Left renal pelvis (tissue), 4 donors: Measurements from ENCODE around the gene RAD52. TPM values are rescaled to one million over a fixed set of nuclear protein-coding genes. Genes with fewer than 3 reads are reported as not detected.

Source experiments
- DNase-seq, 4 donors: peaks; one replicate each; pipeline ENCODE4 v3.0.0-alpha.2; 2013; ENCODE audit warnings: low read depth in 4 of 4, low spot score in 3 of 4
- polyA plus RNA-seq, 4 donors: library from polyadenylated mRNA; unstranded; fragments of 120-200 nt; gene quantifications; one replicate each; pipeline ENCODE4 v1.2.1, GENCODE V29; 2013; ENCODE audit not compliant: insufficient read length in 4 of 4

The RAD52 gene
- polyA plus RNA-seq: 10 to 100 TPM; 19.2 to 46.3 (median 24.0) TPM

GRCh38 chr12:949453-950191, at the start of gene RAD52:
Gene RAD52 (minus strand): TSS chr12:949694. CDS start chr12:933058, 16,636 bp downstream.
- peak; percentile 97 to 98 (median 98) for DNase-seq

- DNase-seq: no peak
Observed at GRCh38 chr12:998020-998874, 48.8 kb upstream of the RAD52 start.

GRCh38 chr12:997505-997904, 48.0 kb upstream of the RAD52 start:
- no peak for DNase-seq

GRCh38 chr12:996881-997280, 47.4 kb upstream of the RAD52 start:
- DNase-seq: no peak

- DNase-seq: no peak
Observed at GRCh38 chr12:992647-993046, 43.2 kb upstream of the RAD52 start.

GRCh38 chr12:991350-992333, 42.1 kb upstream of the RAD52 start:
- peak; percentile 24 to 50 (median 42) for DNase-seq

GRCh38 chr12:990661-991349, 41.3 kb upstream of the RAD52 start, which contains the start of gene ERC1:
Gene ERC1 (plus strand): TSS chr12:991223. CDS start chr12:1027904, 36,681 bp downstream.
- DNase-seq: peak; percentile 76 to 79 (median 78)

GRCh38 chr12:989751-990660, 40.5 kb upstream of the RAD52 start:
- peak in 3 of 4 donors; percentile 10 to 42 (median 18) for DNase-seq

GRCh38 chr12:989051-989450, 39.6 kb upstream of the RAD52 start:
- DNase-seq: no peak

GRCh38 chr12:988646-989045, 39.2 kb upstream of the RAD52 start:
- no peak for DNase-seq

GRCh38 chr12:981961-982360, 32.5 kb upstream of the RAD52 start:
- no peak for DNase-seq

- no peak for DNase-seq
Observed at GRCh38 chr12:981176-981828, 31.8 kb upstream of the RAD52 start.

GRCh38 chr12:979349-979748, 29.9 kb upstream of the RAD52 start:
- DNase-seq: no peak

GRCh38 chr12:977156-977555, 27.7 kb upstream of the RAD52 start:
- DNase-seq: no peak

GRCh38 chr12:976644-977043, 27.1 kb upstream of the RAD52 start:
- no peak for DNase-seq

- DNase-seq: no peak
Observed at GRCh38 chr12:974271-974862, 24.9 kb upstream of the RAD52 start.

- no peak for DNase-seq
Observed at GRCh38 chr12:971991-972390, 22.5 kb upstream of the RAD52 start.

- DNase-seq: no peak
Observed at GRCh38 chr12:969821-970220, 20.3 kb upstream of the RAD52 start.
